ENCODE measurements around the gene CDH23.

The CDH23 gene

DNA sequence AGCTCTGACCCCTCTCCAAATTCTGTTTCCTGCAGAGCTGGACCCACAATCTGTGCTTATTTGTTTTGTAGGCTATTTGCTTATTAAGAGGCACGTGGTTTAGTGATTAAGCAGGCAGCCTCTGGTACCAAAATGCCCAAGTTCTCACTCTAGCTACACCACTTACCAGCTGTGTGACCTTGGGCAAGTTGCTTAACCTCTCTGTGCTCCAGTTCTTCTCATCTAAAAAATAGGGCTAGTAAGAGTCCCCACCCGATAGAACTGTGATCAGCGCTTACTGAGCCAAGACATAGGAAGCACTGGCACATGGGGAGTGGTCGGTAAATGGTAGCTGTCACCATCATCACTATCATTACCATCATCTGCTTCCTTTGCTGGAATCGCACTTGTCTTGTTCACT is 302.0 kb downstream of the CDH23 start:
- Histone ChIP-seq H3K4me3 (ENCODE audit: low read length, poor library complexity, severe bottlenecking) (no peak overlapping the region), H3K9me2 (replicated peaks; ENCODE audit: low read depth, low read length) (no peaks in the 10 kb centered on the region), H3K9me3 (ENCODE audit: insufficient read depth, low read depth, low read length) (no peaks in the 10 kb centered on the region), H3K4me1 (ENCODE audit: insufficient read depth, low read length, poor library complexity, severe bottlenecking) (no peaks in the 10 kb centered on the region), H4K20me1 (ENCODE audit: insufficient read depth, low read length, poor library complexity, severe bottlenecking) (no peaks in the 10 kb centered on the region), H3K27me3 (ENCODE audit: insufficient read depth, low read length, poor library complexity, severe bottlenecking) (no peaks in the 10 kb centered on the region), H3F3A (ENCODE audit: low read depth) (no peaks in the 10 kb centered on the region), H3K4me2 (ENCODE audit: low read depth, low read length, poor library complexity, severe bottlenecking) (no peak overlapping the region), H3K9ac (ENCODE audit: low read depth, low read length, poor library complexity, severe bottlenecking) (no peak overlapping the region), H3K36me3 (ENCODE audit: insufficient read depth, low read length) (no peaks in the 10 kb centered on the region), H3K79me2 (ENCODE audit: insufficient read depth, low read length) (no peaks in the 10 kb centered on the region), H2AFZ (ENCODE audit: low read length) (no peak overlapping the region)
- TF ChIP-seq, protein P1, sequence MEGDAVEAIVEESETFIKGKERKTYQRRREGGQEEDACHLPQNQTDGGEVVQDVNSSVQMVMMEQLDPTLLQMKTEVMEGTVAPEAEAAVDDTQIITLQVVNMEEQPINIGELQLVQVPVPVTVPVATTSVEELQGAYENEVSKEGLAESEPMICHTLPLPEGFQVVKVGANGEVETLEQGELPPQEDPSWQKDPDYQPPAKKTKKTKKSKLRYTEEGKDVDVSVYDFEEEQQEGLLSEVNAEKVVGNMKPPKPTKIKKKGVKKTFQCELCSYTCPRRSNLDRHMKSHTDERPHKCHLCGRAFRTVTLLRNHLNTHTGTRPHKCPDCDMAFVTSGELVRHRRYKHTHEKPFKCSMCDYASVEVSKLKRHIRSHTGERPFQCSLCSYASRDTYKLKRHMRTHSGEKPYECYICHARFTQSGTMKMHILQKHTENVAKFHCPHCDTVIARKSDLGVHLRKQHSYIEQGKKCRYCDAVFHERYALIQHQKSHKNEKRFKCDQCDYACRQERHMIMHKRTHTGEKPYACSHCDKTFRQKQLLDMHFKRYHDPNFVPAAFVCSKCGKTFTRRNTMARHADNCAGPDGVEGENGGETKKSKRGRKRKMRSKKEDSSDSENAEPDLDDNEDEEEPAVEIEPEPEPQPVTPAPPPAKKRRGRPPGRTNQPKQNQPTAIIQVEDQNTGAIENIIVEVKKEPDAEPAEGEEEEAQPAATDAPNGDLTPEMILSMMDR (conservative IDR thresholded peaks at IDR 0.05; ENCODE audit: low read length): no peak
- no peak for TF ChIP-seq EZH2phosphoT487 (IDR thresholded peaks at IDR 0.05; ENCODE audit: borderline replicate concordance)

DNA sequence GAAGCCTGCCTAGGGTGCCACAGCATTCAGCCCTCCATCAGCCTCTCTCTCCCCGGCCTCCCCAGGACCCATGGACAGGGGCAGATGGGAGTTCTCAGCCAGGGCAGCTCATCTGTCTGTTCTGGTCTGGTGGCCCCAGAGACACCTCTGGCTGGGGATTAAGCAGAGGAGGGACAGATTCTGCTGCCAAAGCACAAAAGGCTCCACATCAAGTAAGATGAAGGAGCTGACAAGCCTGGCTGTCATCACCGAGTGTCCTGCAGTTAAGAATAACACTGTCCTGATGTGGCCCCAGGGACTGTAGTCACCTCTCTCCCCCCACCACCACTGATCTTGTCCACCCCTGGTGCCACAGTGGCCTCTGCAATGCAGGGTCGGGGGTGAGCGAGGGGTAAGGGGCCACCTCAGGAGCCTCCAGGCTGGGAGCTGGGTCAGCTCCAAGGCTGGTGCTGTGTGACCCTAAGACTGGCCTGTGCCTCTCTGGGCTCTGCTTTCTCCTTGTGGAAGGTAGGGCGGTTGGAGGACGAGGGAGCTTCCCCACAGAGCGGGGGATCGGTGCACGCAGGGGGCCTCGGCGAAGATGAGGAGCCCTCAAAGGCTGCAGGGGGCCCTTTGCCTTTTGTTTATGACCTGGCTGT is 304.1 kb downstream of the CDH23 start:
- Histone ChIP-seq H4K20me1 (ENCODE audit: insufficient read depth, low read length, poor library complexity, severe bottlenecking) (no peaks in the 10 kb centered on the region), H3K36me3 (ENCODE audit: insufficient read depth, low read length) (no peaks in the 10 kb centered on the region), H3K27me3 (ENCODE audit: insufficient read depth, low read length, poor library complexity, severe bottlenecking) (no peaks in the 10 kb centered on the region), H3K79me2 (ENCODE audit: insufficient read depth, low read length) (no peaks in the 10 kb centered on the region), H3F3A (ENCODE audit: low read depth) (no peaks in the 10 kb centered on the region), H3K4me1 (ENCODE audit: insufficient read depth, low read length, poor library complexity, severe bottlenecking) (no peaks in the 10 kb centered on the region), H2AFZ (ENCODE audit: low read length) (no peak overlapping the region), H3K9me2 (replicated peaks; ENCODE audit: low read depth, low read length) (no peaks in the 10 kb centered on the region), H3K4me2 (ENCODE audit: low read depth, low read length, poor library complexity, severe bottlenecking) (no peak overlapping the region), H3K4me3 (ENCODE audit: low read length, poor library complexity, severe bottlenecking) (no peak overlapping the region), H3K9me3 (ENCODE audit: insufficient read depth, low read depth, low read length) (no peaks in the 10 kb centered on the region), H3K9ac (ENCODE audit: low read depth, low read length, poor library complexity, severe bottlenecking) (no peak overlapping the region)
- no peak for TF ChIP-seq EZH2phosphoT487 (IDR thresholded peaks at IDR 0.05; ENCODE audit: borderline replicate concordance)
- TF ChIP-seq, protein P1 (conservative IDR thresholded peaks at IDR 0.05; ENCODE audit: low read length): no peak

DNA sequence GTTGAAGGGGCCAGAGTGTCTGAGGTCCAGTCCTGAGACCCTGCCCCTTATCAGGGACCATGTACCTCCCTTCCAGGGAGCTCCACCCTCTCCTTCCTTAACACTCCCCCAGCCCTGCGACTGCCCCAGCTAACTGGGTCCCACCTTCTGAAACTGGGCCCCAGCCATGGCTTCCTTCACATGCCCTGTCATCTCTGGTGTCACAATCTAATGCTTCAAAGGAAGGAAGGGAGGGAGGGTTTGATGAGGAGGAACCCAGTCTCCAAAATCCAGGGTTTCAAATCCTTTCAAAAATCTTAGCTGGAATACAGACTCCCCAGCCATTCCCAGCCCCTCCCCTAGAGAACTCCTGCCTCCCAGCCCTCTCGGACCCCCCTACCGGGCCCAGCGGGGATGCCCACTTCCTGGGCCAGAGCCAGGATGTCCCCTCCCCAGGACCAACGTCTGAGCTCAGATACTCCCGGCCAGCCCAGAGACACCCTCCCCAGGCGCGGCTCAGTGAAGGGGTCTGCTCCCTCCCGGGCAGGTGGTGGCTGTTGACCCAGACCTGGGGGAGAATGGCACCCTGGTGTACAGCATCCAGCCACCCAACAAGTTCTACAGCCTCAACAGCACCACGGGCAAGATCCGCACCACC is 304.9 kb downstream of the CDH23 start:
- H3K4me2 ChIP-seq (ENCODE audit: low read depth, low read length, poor library complexity, severe bottlenecking): no peak overlapping the region
- no peaks in the 10 kb centered on the region for H3K36me3 ChIP-seq (ENCODE audit: insufficient read depth, low read length)
- H3K27me3 ChIP-seq (ENCODE audit: insufficient read depth, low read length, poor library complexity, severe bottlenecking): no peaks in the 10 kb centered on the region
- no peak overlapping the region for H3K4me3 ChIP-seq (ENCODE audit: low read length, poor library complexity, severe bottlenecking)
- no peaks in the 10 kb centered on the region for H3F3A ChIP-seq (ENCODE audit: low read depth)
- no peaks in the 10 kb centered on the region for H4K20me1 ChIP-seq (ENCODE audit: insufficient read depth, low read length, poor library complexity, severe bottlenecking)
- H3K9me3 ChIP-seq (ENCODE audit: insufficient read depth, low read depth, low read length): no peaks in the 10 kb centered on the region
- H3K9me2 ChIP-seq (replicated peaks; ENCODE audit: low read depth, low read length): no peaks in the 10 kb centered on the region
- TF ChIP-seq EZH2phosphoT487 (IDR thresholded peaks at IDR 0.05; ENCODE audit: borderline replicate concordance): no peak
- TF ChIP-seq, protein P1 (conservative IDR thresholded peaks at IDR 0.05; ENCODE audit: low read length): no peak
- no peak overlapping the region for H2AFZ ChIP-seq (ENCODE audit: low read length)
- H3K9ac ChIP-seq (ENCODE audit: low read depth, low read length, poor library complexity, severe bottlenecking): no peak overlapping the region
- no peaks in the 10 kb centered on the region for H3K79me2 ChIP-seq (ENCODE audit: insufficient read depth, low read length)
- no peaks in the 10 kb centered on the region for H3K4me1 ChIP-seq (ENCODE audit: insufficient read depth, low read length, poor library complexity, severe bottlenecking)

Measured in Loucy (cell line).